PC-3 (cell line): Measurements from ENCODE around the gene PPP1R1C.

Experiments used
- CTCF ChIP-seq: fragments of 300-600 bp; sonication (generic); conservative IDR thresholded peaks from 2 replicates; pipeline ENCODE4 v1.5.1; 2017; ENCODE audit warnings: antibody characterized with exemption, low read depth, mild to moderate bottlenecking, low read length
- EZH2 ChIP-seq: fragments of 300-600 bp; sonication (generic); IDR thresholded peaks from one replicate; pipeline ENCODE4 v1.6.1; 2017; ENCODE audit warnings: antibody characterized with exemption, mild to moderate bottlenecking, low read length; ENCODE audit not compliant: unreplicated experiment

GRCh38 chr2:182128821-182129707 lies 143.4 kb downstream of the PPP1R1C start:
- TF ChIP-seq EZH2 (no peak), CTCF (no peak)
